Caki2 (cell line): ENCODE measurements around the gene SRRM2. TPM values are rescaled to one million over a fixed set of nuclear protein-coding genes. Genes with fewer than 3 reads are reported as not detected.

Source experiments
- DNase-seq: peaks from one replicate; pipeline ENCODE4 v3.0.0-alpha.2; 2015; ENCODE audit warnings: low read depth
- in situ Hi-C: cut with HindIII; loops from 2 replicates; pipeline ENCODE4 v1.10.0; 2016; ENCODE audit warnings: low sequenced_read_pairs, low pct_unique_long_range_greater_than_20kb, mixed read lengths
- total RNA-seq: library from RNA; depleted of rRNA; stranded (reverse); fragments of >200 nt; shearing (Covaris generic); gene quantifications from 2 replicates; pipeline ENCODE4 v1.2.3, GENCODE V29; 2014; ENCODE audit warnings: low replicate concordance

SRRM2 gene
- total RNA-seq, 1 experiment from 2014 or later, result 31.2 TPM

DNA sequence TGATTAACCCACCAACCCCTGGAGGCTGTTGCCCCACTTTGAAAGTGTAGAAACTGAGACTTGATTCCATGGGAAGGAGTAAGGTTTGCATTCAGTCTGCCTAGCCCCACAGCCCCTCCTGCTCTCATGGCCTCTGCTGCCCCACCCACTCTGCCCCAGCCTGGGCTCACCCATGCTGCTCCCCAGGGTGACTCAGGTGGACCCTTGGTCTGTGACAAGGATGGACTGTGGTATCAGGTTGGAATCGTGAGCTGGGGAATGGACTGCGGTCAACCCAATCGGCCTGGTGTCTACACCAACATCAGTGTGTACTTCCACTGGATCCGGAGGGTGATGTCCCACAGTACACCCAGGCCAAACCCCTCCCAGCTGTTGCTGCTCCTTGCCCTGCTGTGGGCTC, 52.3 kb downstream of the SRRM2 start:
- DNase-seq, result no peak
- in situ Hi-C loops, result no loop called here

GRCh38 chr16:2806286-2806685, 53.8 kb downstream of the SRRM2 start:
- in situ Hi-C loops, result no loop called here
- DNase-seq, result no peak

- DNase-seq, result no peak
- in situ Hi-C loops, result no loop called here
Measured at GRCh38 chr16:2808181-2808580, 55.7 kb downstream of the SRRM2 start.

- DNase-seq, result no peak
- in situ Hi-C loops, result no loop called here
Measured at GRCh38 chr16:2809149-2809760, 56.8 kb downstream of the SRRM2 start.

GRCh38 chr16:2810651-2811050, 58.2 kb downstream of the SRRM2 start:
- in situ Hi-C loops, result no loop called here
- no peak for DNase-seq

- in situ Hi-C loops, result no loop called here
- no peak for DNase-seq
Measured at GRCh38 chr16:2811703-2812471, 59.4 kb downstream of the SRRM2 start.

- DNase-seq, result no peak
- in situ Hi-C loops, result no loop called here
Measured at GRCh38 chr16:2813771-2814221, 61.4 kb downstream of the SRRM2 start.

GRCh38 chr16:2814551-2815298, 62.3 kb downstream of the SRRM2 start:
- DNase-seq, result no peak
- in situ Hi-C loops, result no loop called here

- in situ Hi-C loops, result no loop called here
- DNase-seq, result no peak
Measured at GRCh38 chr16:2815299-2815771, 62.9 kb downstream of the SRRM2 start.

- in situ Hi-C loops, result no loop called here
- DNase-seq, result no peak
Measured at GRCh38 chr16:2816751-2817339, 64.4 kb downstream of the SRRM2 start, which contains the start of gene PRSS21. PRSS21 (plus strand) TSS chr16:2817237; CDS start chr16:2817269, 32 bp downstream.

- in situ Hi-C loops, result no loop called here
- no peak for DNase-seq
Measured at GRCh38 chr16:2817340-2818271, 65.2 kb downstream of the SRRM2 start.

- in situ Hi-C loops, result no loop called here
- no peak for DNase-seq
Measured at GRCh38 chr16:2818272-2818876, 65.9 kb downstream of the SRRM2 start.

GRCh38 chr16:2819179-2819938, 66.9 kb downstream of the SRRM2 start:
- in situ Hi-C loops, result no loop called here
- no peak for DNase-seq

GRCh38 chr16:2819939-2820835, 67.7 kb downstream of the SRRM2 start:
- in situ Hi-C loops, result no loop called here
- no peak for DNase-seq
